Left lung (tissue), 10 donors: Measurements from ENCODE around the gene CROCC. TPM values are rescaled to one million over a fixed set of nuclear protein-coding genes. Genes with fewer than 3 reads are reported as not detected.

Source experiments
- ATAC-seq: fragments of 200-7000 bp; cut with Tn5 transposase; one replicate; pipeline ENCODE4 v1.9.1; 2020; ENCODE audit warnings: moderate library complexity
- DNase-seq, 4 donors: peaks; one replicate each; pipeline ENCODE4 v3.0.0-alpha.2; 2013 to 2020
- H3K27ac ChIP-seq, 2 donors: fragments of 200-600 bp; sonication (generic) in 1 of 2; one replicate each; pipeline versions ENCODE4 v1.5.0 to v1.8.0; 2020 to 2021
- H3K27me3 ChIP-seq, 2 donors: fragments of 200-600 bp; sonication (generic) in 1 of 2; one replicate each; pipeline versions ENCODE4 v1.5.0 to v1.8.0; 2020 to 2021
- H3K36me3 ChIP-seq, 2 donors: fragments of 200-600 bp; sonication (generic) in 1 of 2; one replicate each; pipeline versions ENCODE4 v1.5.0 to v1.8.0; 2020 to 2021
- H3K4me1 ChIP-seq, 2 donors: fragments of 200-600 bp; one replicate each; pipeline ENCODE4 v1.8.0; 2021
- H3K4me3 ChIP-seq, 2 donors: fragments of 200-600 bp; sonication (generic) in 1 of 2; one replicate each; pipeline versions ENCODE4 v1.5.0 to v1.8.0; 2020 to 2021; ENCODE audit warnings: mild to moderate bottlenecking in 1 of 2
- H3K9me3 ChIP-seq, 2 donors: fragments of 200-600 bp; sonication (generic) in 1 of 2; one replicate each; pipeline versions ENCODE4 v1.5.0 to v1.8.0; 2020 to 2021
- intact Hi-C, 2 donors: fragments of 100-400 bp; cut with DNase I; formaldehyde crosslinking; loops; one replicate each; pipeline versions ENCODE4 v1.11.2 to v1.14.2; 2022
- polyA plus RNA-seq, 6 donors: library from polyadenylated mRNA; unstranded; fragments of 120-200 nt; gene quantifications; one replicate each; pipeline ENCODE4 v1.2.1, GENCODE V29; 2013; ENCODE audit not compliant: insufficient read length in 6 of 6
- total RNA-seq, 2 donors: library from RNA; stranded (reverse); fragmentation: NEBNext Ultra II Directional; extraction: Animal tissue kit (Norgen Biotek cat#: 25700); gene quantifications; one replicate each; pipeline ENCODE4 v1.2.1, GENCODE V29; 2021
- TF ChIP-seq, protein P1 (sequence below), 2 donors: fragments of 200-600 bp; sonication (generic) in 1 of 2; IDR thresholded peaks; one replicate each; pipeline versions ENCODE4 v1.5.0 to v1.8.0; 2021; ENCODE audit warnings: antibody characterized with exemption in 2 of 2
- donor health status: DM: no; HTN: yes; CAD: no.
- donor health status: DM: no; HTN: no; CAD: no.

The CROCC gene
- total and polyA plus RNA-seq, 8 donors, result 19.1 to 66.2 (median 53.9) TPM

DNA sequence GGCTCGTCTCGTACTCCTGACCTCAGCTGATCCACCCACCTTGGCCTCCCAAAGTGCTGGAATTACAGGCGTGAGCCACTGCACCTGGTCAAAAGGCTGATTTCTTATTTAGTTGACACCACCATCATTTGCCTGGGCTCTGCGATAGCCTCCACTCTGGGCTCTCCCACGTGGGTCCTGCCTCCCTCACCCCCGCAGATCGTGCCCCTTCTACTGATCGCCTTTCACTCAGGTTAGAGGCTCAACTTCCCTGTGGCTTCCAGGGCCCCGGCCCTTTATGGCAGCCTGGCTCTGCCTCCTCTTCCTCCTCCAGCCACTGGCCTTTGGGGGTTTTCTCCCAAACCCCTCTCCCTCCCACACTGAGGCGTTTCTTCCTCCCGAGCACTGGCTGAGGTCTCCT, 61.2 kb downstream of the CROCC start:
- intact Hi-C loops, result no loop called here
- peaks cover 0 to 29% of the 10 kb centered on the region in 2 donors for H3K36me3 ChIP-seq
- TF ChIP-seq, protein P1, sequence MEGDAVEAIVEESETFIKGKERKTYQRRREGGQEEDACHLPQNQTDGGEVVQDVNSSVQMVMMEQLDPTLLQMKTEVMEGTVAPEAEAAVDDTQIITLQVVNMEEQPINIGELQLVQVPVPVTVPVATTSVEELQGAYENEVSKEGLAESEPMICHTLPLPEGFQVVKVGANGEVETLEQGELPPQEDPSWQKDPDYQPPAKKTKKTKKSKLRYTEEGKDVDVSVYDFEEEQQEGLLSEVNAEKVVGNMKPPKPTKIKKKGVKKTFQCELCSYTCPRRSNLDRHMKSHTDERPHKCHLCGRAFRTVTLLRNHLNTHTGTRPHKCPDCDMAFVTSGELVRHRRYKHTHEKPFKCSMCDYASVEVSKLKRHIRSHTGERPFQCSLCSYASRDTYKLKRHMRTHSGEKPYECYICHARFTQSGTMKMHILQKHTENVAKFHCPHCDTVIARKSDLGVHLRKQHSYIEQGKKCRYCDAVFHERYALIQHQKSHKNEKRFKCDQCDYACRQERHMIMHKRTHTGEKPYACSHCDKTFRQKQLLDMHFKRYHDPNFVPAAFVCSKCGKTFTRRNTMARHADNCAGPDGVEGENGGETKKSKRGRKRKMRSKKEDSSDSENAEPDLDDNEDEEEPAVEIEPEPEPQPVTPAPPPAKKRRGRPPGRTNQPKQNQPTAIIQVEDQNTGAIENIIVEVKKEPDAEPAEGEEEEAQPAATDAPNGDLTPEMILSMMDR (IDR thresholded peaks at IDR 0.05), result no peak
- no peaks in the 10 kb centered on the region for H3K9me3 ChIP-seq
- H3K27ac ChIP-seq, result no peak overlapping the region
- H3K4me1 ChIP-seq, result peaks cover 6 to 14% of the 10 kb centered on the region in 2 donors
- no peak overlapping the region for H3K4me3 ChIP-seq
- DNase-seq (no peak), ATAC-seq (no peak)
- H3K27me3 ChIP-seq, result peaks cover 0 to 48% of the 10 kb centered on the region in 2 donors

DNA sequence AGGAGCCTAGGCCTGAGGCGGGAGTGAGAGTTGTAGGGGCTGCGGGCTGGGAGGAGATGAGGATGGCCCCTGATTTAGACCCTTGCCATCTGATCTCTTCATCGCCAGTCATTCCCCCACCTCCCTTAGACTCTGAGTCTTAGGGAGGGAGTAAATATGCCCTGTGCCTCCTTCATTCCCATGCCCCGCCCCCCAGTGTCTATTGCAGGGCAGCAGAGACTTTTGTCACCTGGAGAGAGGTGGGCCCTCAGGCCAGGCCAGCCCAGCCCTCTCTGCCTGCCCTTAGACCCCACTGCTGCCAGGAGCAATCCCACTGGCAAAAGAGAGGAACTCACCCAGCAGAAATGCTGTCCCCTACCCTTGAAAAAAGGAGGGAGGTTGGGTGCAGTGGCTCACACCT, 61.9 kb downstream of the CROCC start:
- Histone ChIP-seq H3K9me3 (no peaks in the 10 kb centered on the region), H3K4me3 (no peak overlapping the region), H3K27ac (no peak overlapping the region), H3K27me3 (peaks cover 0 to 46% of the 10 kb centered on the region in 2 donors), H3K36me3 (peaks cover 0 to 35% of the 10 kb centered on the region in 2 donors), H3K4me1 (peaks cover 6 to 14% of the 10 kb centered on the region in 2 donors)
- TF ChIP-seq, protein P1 (IDR thresholded peaks at IDR 0.05), result no peak
- intact Hi-C loops, result no loop called here
- no peak for ATAC-seq
- no peak for DNase-seq

GRCh38 chr1:16984717-16985116, 63.0 kb downstream of the CROCC start:
- Histone ChIP-seq H3K4me1 (peaks cover 3 to 10% of the 10 kb centered on the region in 2 donors), H3K36me3 (peaks cover 0 to 46% of the 10 kb centered on the region in 2 donors), H3K9me3 (no peaks in the 10 kb centered on the region), H3K27ac (peak overlapping the region in 1 of 2 donors; percentile 5), H3K27me3 (peaks cover 0 to 35% of the 10 kb centered on the region in 2 donors), H3K4me3 (no peak overlapping the region)
- DNase-seq (peak in 2 of 4 donors; percentile 70 to 72), ATAC-seq (peak; percentile 54)
- TF ChIP-seq, protein P1 (IDR thresholded peaks at IDR 0.05), result no peak
- intact Hi-C loops, result no loop called here

DNA sequence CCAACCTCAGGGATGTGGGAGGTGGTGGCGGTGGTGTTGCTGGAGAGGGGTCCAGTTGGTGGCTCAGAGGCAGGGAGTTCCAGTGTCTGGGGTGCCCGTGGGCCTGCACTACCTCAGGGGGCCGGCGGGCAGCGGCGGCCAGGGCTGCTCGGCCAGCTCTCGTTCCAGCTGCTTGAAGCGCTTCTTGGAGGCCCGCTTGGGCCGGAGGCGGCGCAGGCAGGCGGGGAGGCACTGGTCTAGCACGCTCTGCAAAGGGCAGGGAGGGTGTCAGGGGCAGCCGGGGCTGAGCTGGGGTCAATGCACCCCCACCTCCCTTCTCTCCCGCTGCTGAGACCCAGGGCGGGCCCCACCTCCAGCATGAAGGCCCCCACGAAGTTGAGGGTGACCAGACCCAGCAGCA, 64.4 kb downstream of the CROCC start:
- peaks cover 0 to 21% of the 10 kb centered on the region in 2 donors for H3K27me3 ChIP-seq
- H3K36me3 ChIP-seq, result peaks cover 0 to 60% of the 10 kb centered on the region in 2 donors
- H3K4me3 ChIP-seq, result no peak overlapping the region
- DNase-seq (no peak), ATAC-seq (no peak)
- intact Hi-C loops, result no loop called here
- H3K4me1 ChIP-seq, result no peaks in the 10 kb centered on the region
- no peaks in the 10 kb centered on the region for H3K9me3 ChIP-seq
- H3K27ac ChIP-seq, result no peak overlapping the region
- TF ChIP-seq, protein P1 (IDR thresholded peaks at IDR 0.05), result no peak

DNA sequence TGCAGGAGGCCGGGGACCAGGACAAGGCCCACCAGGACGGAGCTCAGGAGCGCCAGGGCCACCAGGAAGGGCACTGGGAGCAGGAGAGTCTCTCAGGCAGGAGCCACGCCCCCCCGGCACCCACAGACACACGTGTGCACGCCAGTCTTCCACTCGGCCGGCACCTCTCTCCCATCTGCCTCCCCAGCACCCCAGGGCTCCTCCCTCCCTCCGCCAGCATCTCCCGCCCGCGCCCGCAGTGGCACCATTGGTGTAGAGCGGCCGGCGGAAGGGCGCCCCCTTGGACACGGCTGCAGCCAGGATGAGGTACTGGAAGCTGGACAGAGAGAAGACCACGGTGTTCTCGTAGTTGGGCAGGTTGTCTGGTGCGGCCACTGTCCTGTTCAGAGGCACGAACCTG, 64.8 kb downstream of the CROCC start:
- intact Hi-C loops, result no loop called here
- TF ChIP-seq, protein P1 (IDR thresholded peaks at IDR 0.05), result no peak
- H3K36me3 ChIP-seq, result peaks cover 0 to 64% of the 10 kb centered on the region in 2 donors

More for the DNA sequence above, 64.8 kb downstream of the CROCC start:
- no peak for ATAC-seq
- Histone ChIP-seq H3K27me3 (peaks cover 0 to 17% of the 10 kb centered on the region in 2 donors), H3K9me3 (no peaks in the 10 kb centered on the region), H3K4me1 (no peaks in the 10 kb centered on the region), H3K27ac (no peak overlapping the region), H3K4me3 (no peak overlapping the region)
- DNase-seq, result no peak
